ENCODE measurements around the gene CIART.
"Not testable (repeated sequence)": the region's sequence is repeated elsewhere in the genome, so short reads cannot be mapped to it uniquely, and the experiment has no call there.

Gene CIART

GRCh38 chr1:150281758-150282557 lies at the start of gene CIART:
Gene CIART, plus strand, starts transcription at chr1:150282554. Its CDS starts 714 bp downstream, at chr1:150283268.
- DNase-seq = peak; percentile 91 to 92

- DNase-seq = not testable (repeated sequence)
Observed at GRCh38 chr1:150232921-150233320, 49.4 kb upstream of the CIART start.

GRCh38 chr1:150233359-150234308 lies 48.7 kb upstream of the CIART start:
- DNase-seq = peak in 1 of 2 donors; percentile 45

GRCh38 chr1:150234309-150234565 lies 48.1 kb upstream of the CIART start:
- DNase-seq = no peak

GRCh38 chr1:150234566-150235293 lies 47.6 kb upstream of the CIART start:
- DNase-seq = peak; percentile 90 to 94

- peak; percentile 8 to 39 for DNase-seq
Observed at GRCh38 chr1:150235294-150235851, 47.0 kb upstream of the CIART start.

GRCh38 chr1:150235852-150236613 lies 46.3 kb upstream of the CIART start, which contains the start of gene ANP32E:
Gene ANP32E, minus strand, starts transcription at chr1:150236112. Its CDS starts 326 bp downstream, at chr1:150235786.
- peak; percentile 98 to 99 for DNase-seq

- DNase-seq = no peak
Observed at GRCh38 chr1:150236614-150237100, 45.7 kb upstream of the CIART start.

GRCh38 chr1:150237176-150237575 lies 45.2 kb upstream of the CIART start:
- DNase-seq = not testable (repeated sequence)

- DNase-seq = no peak
Observed at GRCh38 chr1:150237746-150238145, 44.6 kb upstream of the CIART start.

GRCh38 chr1:150243003-150243402 lies 39.4 kb upstream of the CIART start:
- no peak for DNase-seq

- no peak for DNase-seq
Observed at GRCh38 chr1:150249936-150250335, 32.4 kb upstream of the CIART start.

- no peak for DNase-seq
Observed at GRCh38 chr1:150256198-150256553, 26.2 kb upstream of the CIART start.

- DNase-seq = no peak
Observed at GRCh38 chr1:150256554-150257341, 25.6 kb upstream of the CIART start.

- no peak for DNase-seq
Observed at GRCh38 chr1:150257624-150258585, 24.4 kb upstream of the CIART start, which contains the start of gene CA14. Gene CA14, plus strand, starts transcription at chr1:150257774. Its CDS starts 355 bp downstream, at chr1:150258129.

- DNase-seq = no peak
Observed at GRCh38 chr1:150259217-150259616, 23.1 kb upstream of the CIART start.

GRCh38 chr1:150259758-150260669 lies 22.3 kb upstream of the CIART start:
- no peak for DNase-seq

GRCh38 chr1:150261367-150261766 lies 21.0 kb upstream of the CIART start:
- DNase-seq = no peak

Measured in CD4-positive, alpha-beta T cell treated with Interferon alpha-2 for 1 hour (primary cell).